Lower leg skin (tissue), 3 donors: ENCODE measurements around the gene ADORA2B.

Experiments
- CTCF ChIP-seq, 3 donors: fragments of 450-650 bp; IDR thresholded peaks; one replicate each; pipeline ENCODE4 v1.5.1; 2016; ENCODE audit warnings: antibody characterized with exemption in 3 of 3, mild to moderate bottlenecking in 3 of 3, moderate library complexity in 2 of 3
- POLR2A ChIP-seq, 2 donors: fragments of 450-650 bp; IDR thresholded peaks; one replicate each; pipeline ENCODE4 v1.6.1; 2016 to 2017; ENCODE audit warnings: antibody characterized with exemption in 2 of 2, mild to moderate bottlenecking in 1 of 2, moderate library complexity in 1 of 2

GRCh38 chr17:15952916-15953790 lies 8.2 kb downstream of the ADORA2B start:
- TF ChIP-seq CTCF (IDR thresholded peaks at IDR 0.05) (no peak), POLR2A (IDR thresholded peaks at IDR 0.05) (no peak)
